K562 (cell line): ENCODE data around the gene CEND1. TPM values are rescaled to one million over a fixed set of nuclear protein-coding genes. Genes with fewer than 3 reads are reported as not detected.

Experiments
- BRD9 ChIP-seq: fragments of 450-650 bp; IDR thresholded peaks from 2 replicates; pipeline ENCODE4 v1.6.1; 2018; ENCODE audit warnings: low read depth; ENCODE audit not compliant: partially characterized antibody
- CBX3 ChIP-seq, 2 experiments: IDR thresholded peaks; 1 replicate in 1 of 2; 2 replicates in 1 of 2; pipeline ENCODE4 v1.6.1; 2012; ENCODE audit warnings: inconsistent platforms in 2 of 2, low read length in 2 of 2, borderline replicate concordance in 1 of 2, control low read depth in 1 of 2
- ESRRB ChIP-seq: fragments of 250-450 bp; sonication (Bioruptor Pico); IDR thresholded peaks from 2 replicates; pipeline ENCODE4 v1.5.0; 2020; ENCODE audit warnings: mild to moderate bottlenecking, moderate library complexity, borderline replicate concordance
- GABPA ChIP-seq: fragments of 200-800 bp; sonication (Bioruptor generic); conservative IDR thresholded peaks from 2 replicates; pipeline ENCODE4 v1.6.1; 2016; ENCODE audit warnings: low read depth, missing genetic modification characterization, missing compliant biosample characterization
- IRF2 ChIP-seq: sonication (generic); formaldehyde crosslinking; IDR thresholded peaks from 2 replicates; pipeline ENCODE4 v1.8.1; 2022; ENCODE audit warnings: mild to moderate bottlenecking, missing genetic modification reagents
- KAT2B ChIP-seq: IDR thresholded peaks from one replicate; pipeline ENCODE4 v1.6.1; 2012; ENCODE audit warnings: low read depth, mild to moderate bottlenecking, control low read depth, inconsistent platforms, low read length, moderate library complexity
- MED1 ChIP-seq: sonication (generic); formaldehyde crosslinking; IDR thresholded peaks from 2 replicates; pipeline ENCODE4 v1.8.1; 2023; ENCODE audit warnings: missing genetic modification reagents, borderline replicate concordance
- MYC ChIP-seq, 2 experiments: fragments of 250-450 bp in 1 of 2; sonication (Bioruptor Pico) in 1 of 2; IDR thresholded peaks; 2 replicates each; pipeline versions ENCODE4 v1.5.1 to v1.6.1; 2012 to 2021; ENCODE audit warnings: low read depth in 2 of 2, borderline replicate concordance in 1 of 2, improper control_type of control experiment in 1 of 2, low read length in 1 of 2, mild to moderate bottlenecking in 1 of 2, moderate library complexity in 1 of 2
- NFRKB ChIP-seq: fragments of 450-650 bp; IDR thresholded peaks from 2 replicates; pipeline ENCODE4 v1.6.1; 2016; ENCODE audit warnings: low read depth
- NKRF ChIP-seq: fragments of 450-650 bp; IDR thresholded peaks from 2 replicates; pipeline ENCODE4 v1.6.1; 2016; ENCODE audit warnings: borderline replicate concordance
- PKNOX1 ChIP-seq: fragments of 450-650 bp; IDR thresholded peaks from 2 replicates; pipeline ENCODE4 v1.6.1; 2016
- POLR2G ChIP-seq: fragments of 200-400 bp; formaldehyde crosslinking; IDR thresholded peaks from 2 replicates; pipeline ENCODE4 v1.6.1; 2017; ENCODE audit warnings: low read depth, mild to moderate bottlenecking, antibody characterized with exemption, low read length, moderate library complexity
- RBM15 ChIP-seq: fragments of 200-400 bp; formaldehyde crosslinking; IDR thresholded peaks from 2 replicates; pipeline ENCODE4 v1.6.1; 2018; ENCODE audit warnings: mild to moderate bottlenecking, low read length, moderate library complexity; ENCODE audit not compliant: insufficient read depth
- USF1 ChIP-seq: sonication (generic); formaldehyde crosslinking; IDR thresholded peaks from 2 replicates; pipeline ENCODE4 v1.9.0; 2022; ENCODE audit warnings: mild to moderate bottlenecking, missing genetic modification reagents
- ZC3H4 ChIP-seq: sonication (generic); formaldehyde crosslinking; IDR thresholded peaks from 2 replicates; pipeline ENCODE4 v1.9.0; 2021; ENCODE audit warnings: missing genetic modification reagents, borderline replicate concordance
- ZNF253 ChIP-seq: fragments of 250-450 bp; sonication (Bioruptor Pico); conservative IDR thresholded peaks from 2 replicates; pipeline ENCODE4 v1.6.1; 2021; ENCODE audit warnings: mild to moderate bottlenecking
- ZNF445 ChIP-seq: fragments of 250-450 bp; sonication (Bioruptor Pico); IDR thresholded peaks from 2 replicates; pipeline ENCODE4 v1.4.0; 2020; ENCODE audit warnings: low read depth, mild to moderate bottlenecking, moderate library complexity
- ZNF766 ChIP-seq: fragments of 200-800 bp; sonication (Bioruptor generic); conservative IDR thresholded peaks from 2 replicates; pipeline ENCODE4 v1.6.1; 2016; ENCODE audit warnings: missing genetic modification characterization, missing compliant biosample characterization
- polyA plus RNA-seq, 8 experiments: library from polyadenylated mRNA; depleted of rRNA in 4 of 8; stranded (reverse) in 5 of 8; unstranded in 3 of 8; fragments of >200 nt; fragmentation: Nextera tagmentation in 2 of 8; fragmentation: Illumina TruSeq in 1 of 8; extraction: Ambion mirVana in 2 of 8; extraction: Trizol in 1 of 8; gene quantifications; 2 replicates each; pipeline versions ENCODE4 v1.2.1 to v1.2.3, GENCODE V29; 2011 to 2014; ENCODE audit warnings: inconsistent platforms in 1 of 8, missing spikeins in 1 of 8
- total RNA-seq, 7 experiments: library from RNA; depleted of rRNA in 6 of 7; stranded (reverse); fragments of >200 nt in 6 of 7; fragmentation: Illumina TruSeq in 2 of 7; extraction: Trizol in 2 of 7; gene quantifications; 2 replicates each; pipeline versions ENCODE4 v1.2.1 to v1.2.3, GENCODE V29; 2011 to 2021; ENCODE audit warnings: low replicate concordance in 1 of 7
- TF ChIP-seq, protein P1 (sequence below): fragments of 450-650 bp; formaldehyde crosslinking; IDR thresholded peaks from 2 replicates; pipeline ENCODE4 v1.4.0; 2020; ENCODE audit warnings: mild to moderate bottlenecking, moderate library complexity
- TF ChIP-seq, protein P2 (sequence below): fragments of 250-450 bp; sonication (Bioruptor Pico); IDR thresholded peaks from 2 replicates; pipeline ENCODE4 v1.5.0; 2021; ENCODE audit warnings: mild to moderate bottlenecking, borderline replicate concordance

The CEND1 gene
- total and polyA plus RNA-seq, 9 of the 15 experiments (the other 6 are each of a cell fraction or from before 2014, with no cell fraction given) = 0.13 to 0.18 (median 0.16) TPM; not detected in 6

GRCh38 chr11:810040-810567 lies 20.2 kb upstream of the CEND1 start (continued):
- TF ChIP-seq BRD9 (no peak), MYC (IDR thresholded peaks at IDR 0.05; ENCODE audit: low read depth, low read length) (peak; percentile 7; the same call in 1 of the 2 replicates), MYC (CRISPR knock-in tag; IDR thresholded peaks at IDR 0.05; ENCODE audit: borderline replicate concordance, low read depth) (no peak), POLR2G (peak; percentile 55), KAT2B (no peak), PKNOX1 (no peak), GABPA (tag) (no peak), ZNF445 (CRISPR knock-in tag) (no peak), CBX3 (IDR thresholded peaks at IDR 0.05; ENCODE audit: borderline replicate concordance in 1 of 2, low read length in 2 of 2) (no peak), ZNF766 (CRISPR knock-in tag) (peak; percentile 9; the same call in 1 of the 2 replicates), NFRKB (no peak), ZNF253 (CRISPR knock-in tag) (no peak), ESRRB (CRISPR knock-in tag) (no peak), RBM15 (no peak), USF1 (no peak), ZC3H4 (CRISPR knock-in tag) (peak; percentile 32; the same call in 1 of the 2 replicates), NKRF (no peak), MED1 (CRISPR knock-in tag) (no peak), IRF2 (no peak)
- TF ChIP-seq, protein P1, sequence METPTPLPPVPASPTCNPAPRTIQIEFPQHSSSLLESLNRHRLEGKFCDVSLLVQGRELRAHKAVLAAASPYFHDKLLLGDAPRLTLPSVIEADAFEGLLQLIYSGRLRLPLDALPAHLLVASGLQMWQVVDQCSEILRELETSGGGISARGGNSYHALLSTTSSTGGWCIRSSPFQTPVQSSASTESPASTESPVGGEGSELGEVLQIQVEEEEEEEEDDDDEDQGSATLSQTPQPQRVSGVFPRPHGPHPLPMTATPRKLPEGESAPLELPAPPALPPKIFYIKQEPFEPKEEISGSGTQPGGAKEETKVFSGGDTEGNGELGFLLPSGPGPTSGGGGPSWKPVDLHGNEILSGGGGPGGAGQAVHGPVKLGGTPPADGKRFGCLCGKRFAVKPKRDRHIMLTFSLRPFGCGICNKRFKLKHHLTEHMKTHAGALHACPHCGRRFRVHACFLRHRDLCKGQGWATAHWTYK (CRISPR knock-in tag) = no peak
- TF ChIP-seq, protein P2, sequence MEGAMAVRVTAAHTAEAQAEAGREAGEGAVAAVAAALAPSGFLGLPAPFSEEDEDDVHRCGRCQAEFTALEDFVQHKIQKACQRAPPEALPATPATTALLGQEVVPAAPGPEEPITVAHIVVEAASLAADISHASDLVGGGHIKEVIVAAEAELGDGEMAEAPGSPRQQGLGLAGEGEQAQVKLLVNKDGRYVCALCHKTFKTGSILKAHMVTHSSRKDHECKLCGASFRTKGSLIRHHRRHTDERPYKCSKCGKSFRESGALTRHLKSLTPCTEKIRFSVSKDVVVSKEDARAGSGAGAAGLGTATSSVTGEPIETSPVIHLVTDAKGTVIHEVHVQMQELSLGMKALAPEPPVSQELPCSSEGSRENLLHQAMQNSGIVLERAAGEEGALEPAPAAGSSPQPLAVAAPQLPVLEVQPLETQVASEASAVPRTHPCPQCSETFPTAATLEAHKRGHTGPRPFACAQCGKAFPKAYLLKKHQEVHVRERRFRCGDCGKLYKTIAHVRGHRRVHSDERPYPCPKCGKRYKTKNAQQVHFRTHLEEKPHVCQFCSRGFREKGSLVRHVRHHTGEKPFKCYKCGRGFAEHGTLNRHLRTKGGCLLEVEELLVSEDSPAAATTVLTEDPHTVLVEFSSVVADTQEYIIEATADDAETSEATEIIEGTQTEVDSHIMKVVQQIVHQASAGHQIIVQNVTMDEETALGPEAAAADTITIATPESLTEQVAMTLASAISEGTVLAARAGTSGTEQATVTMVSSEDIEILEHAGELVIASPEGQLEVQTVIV = no peak; the same call in 1 of the 2 replicates
